ENCODE measurements around the gene CD163. TPM values are rescaled to one million over a fixed set of nuclear protein-coding genes. Genes with fewer than 3 reads are reported as not detected.
"Not testable (repeated sequence)": the region's sequence is repeated elsewhere in the genome, so short reads cannot be mapped to it uniquely, and the experiment has no call there.

Gene CD163
- total RNA-seq, 6 experiments from 2014 or later, result 47.4 to 120 (median 67.3) TPM

DNA sequence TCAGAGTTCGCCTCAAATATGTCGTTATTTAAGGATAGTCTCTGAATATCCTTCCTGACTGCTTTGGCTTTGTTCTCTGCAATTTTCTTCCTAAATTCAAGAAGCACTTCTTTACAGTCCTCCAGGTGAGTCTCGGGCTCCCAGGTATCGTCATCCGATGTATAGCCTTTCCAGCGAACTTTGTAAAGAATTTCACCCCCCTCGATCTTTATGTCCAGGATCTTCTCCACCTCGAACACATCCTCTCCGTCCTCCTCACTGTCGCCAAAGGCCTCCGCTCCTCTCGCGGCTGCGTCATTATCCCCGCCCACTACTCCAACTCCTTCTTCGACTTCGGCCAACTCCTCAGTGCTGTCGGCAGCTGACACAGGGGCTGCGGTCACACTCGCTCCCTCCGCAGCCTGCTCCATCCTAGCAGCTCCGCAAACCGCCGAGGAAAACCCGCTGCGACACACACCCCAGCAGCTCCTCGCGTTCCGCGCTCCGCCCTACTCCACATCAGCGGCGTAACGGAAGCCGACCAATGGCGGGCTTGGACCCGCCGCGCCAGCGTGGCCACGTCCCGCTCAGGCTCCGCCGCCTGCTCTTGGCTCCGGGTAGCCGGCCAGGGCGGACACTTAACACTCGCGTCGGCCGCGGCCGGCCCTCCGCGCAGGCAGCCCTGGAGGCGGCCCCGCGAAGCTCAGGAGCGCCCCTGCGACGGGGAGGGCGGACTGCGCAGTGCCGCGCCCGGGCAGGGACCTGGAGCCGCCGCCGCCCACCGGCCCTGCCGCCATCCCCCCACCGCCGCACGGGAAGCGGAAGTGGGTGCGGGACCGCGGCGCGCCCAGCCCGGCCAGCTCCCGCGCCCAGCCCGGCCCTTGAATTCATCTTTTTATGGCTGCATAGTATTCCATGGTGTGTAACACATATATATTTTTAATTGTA lies 63.7 kb downstream of the CD163 start:
- TF ChIP-seq POLR2A (IDR thresholded peaks at IDR 0.05), result no peak
- TF ChIP-seq, protein P1, sequence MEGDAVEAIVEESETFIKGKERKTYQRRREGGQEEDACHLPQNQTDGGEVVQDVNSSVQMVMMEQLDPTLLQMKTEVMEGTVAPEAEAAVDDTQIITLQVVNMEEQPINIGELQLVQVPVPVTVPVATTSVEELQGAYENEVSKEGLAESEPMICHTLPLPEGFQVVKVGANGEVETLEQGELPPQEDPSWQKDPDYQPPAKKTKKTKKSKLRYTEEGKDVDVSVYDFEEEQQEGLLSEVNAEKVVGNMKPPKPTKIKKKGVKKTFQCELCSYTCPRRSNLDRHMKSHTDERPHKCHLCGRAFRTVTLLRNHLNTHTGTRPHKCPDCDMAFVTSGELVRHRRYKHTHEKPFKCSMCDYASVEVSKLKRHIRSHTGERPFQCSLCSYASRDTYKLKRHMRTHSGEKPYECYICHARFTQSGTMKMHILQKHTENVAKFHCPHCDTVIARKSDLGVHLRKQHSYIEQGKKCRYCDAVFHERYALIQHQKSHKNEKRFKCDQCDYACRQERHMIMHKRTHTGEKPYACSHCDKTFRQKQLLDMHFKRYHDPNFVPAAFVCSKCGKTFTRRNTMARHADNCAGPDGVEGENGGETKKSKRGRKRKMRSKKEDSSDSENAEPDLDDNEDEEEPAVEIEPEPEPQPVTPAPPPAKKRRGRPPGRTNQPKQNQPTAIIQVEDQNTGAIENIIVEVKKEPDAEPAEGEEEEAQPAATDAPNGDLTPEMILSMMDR (IDR thresholded peaks at IDR 0.05), result no peak
- H3K4me3 ChIP-seq, result peak overlapping the region in 1 of 3 donors; percentile 40

DNA sequence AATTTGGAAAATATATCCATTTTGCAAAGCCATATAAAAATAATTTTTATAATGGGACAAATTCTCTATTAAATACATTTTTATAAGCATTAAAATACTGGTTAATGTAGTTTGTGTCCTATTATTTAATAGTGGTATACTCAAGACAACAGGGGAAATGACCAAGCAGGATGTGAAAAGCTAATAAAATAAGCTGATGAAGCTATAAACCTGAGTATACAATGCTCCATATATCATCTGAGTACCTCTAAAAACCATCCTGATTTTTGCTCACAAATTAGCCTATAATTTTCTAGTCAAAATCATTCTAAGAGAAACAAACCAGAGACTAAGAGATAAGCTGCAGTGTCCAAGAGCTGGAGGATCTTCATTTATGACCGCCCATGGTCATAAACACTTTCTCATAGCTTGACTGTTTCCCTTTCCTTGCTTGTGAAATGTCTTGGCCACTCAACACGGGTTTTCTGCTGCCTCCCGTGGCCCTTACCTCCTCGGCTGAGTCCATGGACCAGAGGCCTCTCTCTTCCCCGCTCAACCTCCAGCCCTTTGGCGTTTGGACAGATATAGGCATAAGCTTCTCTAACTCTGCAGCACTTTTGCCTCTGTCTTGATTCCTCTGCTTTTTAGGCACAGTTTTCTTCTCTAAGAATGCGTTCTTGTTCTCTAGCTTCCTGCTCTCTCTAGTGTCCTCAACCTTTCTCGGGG lies 65.1 kb downstream of the CD163 start:
- H3K4me1 ChIP-seq; H3K4me3 ChIP-seq; H3K9me3 ChIP-seq; ATAC-seq; H3K27me3 ChIP-seq; H3K36me3 ChIP-seq; DNase-seq; intact Hi-C loops (cut with DNase I); H3K27ac ChIP-seq: not testable (repeated sequence)
- WGBS (ENCODE audit: insufficient coverage, low coverage, low lambda C conversion rate, missing lambda C conversion rate), result 71% methylated on average over 8 of the region's 8 CpGs

More for the DNA sequence above, 63.7 kb downstream of the CD163 start:
- 28% methylated on average over 38 of the region's 84 CpGs for WGBS (ENCODE audit: insufficient coverage, low coverage, low lambda C conversion rate, missing lambda C conversion rate)
- ATAC-seq, result peak; percentile 28 to 77 (median 70)
- Histone ChIP-seq H3K27ac (no peak overlapping the region), H3K27me3 (peaks cover 0 to 6% of the 10 kb centered on the region in 2 donors), H3K36me3 (no peaks in the 10 kb centered on the region), H3K9me3 (no peaks in the 10 kb centered on the region), H3K4me1 (no peaks in the 10 kb centered on the region)
- DNase-seq, result peak in 2 of 3 donors; percentile 28 to 61
- intact Hi-C loops (cut with DNase I), result no loop called here

DNA sequence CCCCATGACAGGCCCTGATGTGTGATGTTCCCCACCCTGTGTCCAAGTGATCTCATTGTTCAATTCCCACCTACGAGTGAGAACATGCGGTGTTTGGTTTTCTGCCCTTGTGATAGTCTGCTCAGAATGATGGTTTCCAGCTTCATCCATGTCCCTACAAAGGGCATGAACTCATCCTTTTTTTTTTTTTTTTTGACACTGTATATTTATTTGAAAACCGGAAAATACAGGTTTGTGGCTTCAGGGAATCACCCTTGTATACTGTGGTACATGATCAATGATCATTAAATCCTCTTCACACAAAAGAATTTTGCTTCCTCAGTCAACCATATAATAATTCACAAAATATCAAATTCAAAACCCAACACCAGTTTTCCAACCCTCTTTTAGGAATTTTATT lies 66.1 kb downstream of the CD163 start:
- ATAC-seq; H3K4me3 ChIP-seq; H3K27me3 ChIP-seq; H3K9me3 ChIP-seq; H3K4me1 ChIP-seq; H3K27ac ChIP-seq; H3K36me3 ChIP-seq; intact Hi-C loops (cut with DNase I); DNase-seq: not testable (repeated sequence)
- 83% methylated on average over 3 of the region's 3 CpGs for WGBS (ENCODE audit: insufficient coverage, low coverage, low lambda C conversion rate, missing lambda C conversion rate)

DNA sequence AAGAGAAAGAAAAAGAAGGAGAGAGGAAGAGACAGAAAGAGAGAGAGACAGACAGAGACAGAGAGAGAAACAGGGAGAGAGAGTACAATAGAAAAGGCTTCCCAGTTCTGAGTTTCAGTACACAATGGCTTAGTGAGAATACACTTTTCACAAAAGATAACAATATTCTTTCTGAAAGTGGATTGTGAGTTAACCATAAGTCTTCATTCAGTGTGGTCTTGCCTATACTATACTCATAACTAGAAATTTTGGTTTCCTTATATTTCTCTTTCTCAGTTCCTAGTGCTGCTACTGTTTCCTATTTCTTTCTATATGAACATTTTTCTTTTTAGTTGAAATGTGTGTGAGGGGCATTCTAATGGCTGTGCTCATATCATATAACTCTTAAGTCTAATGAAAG lies 68.9 kb downstream of the CD163 start:
- no peak overlapping the region for H3K4me3 ChIP-seq
- ATAC-seq (no peak), DNase-seq (no peak)
- no peaks in the 10 kb centered on the region for H3K36me3 ChIP-seq
- intact Hi-C loops (cut with DNase I), result no loop called here
- H3K9me3 ChIP-seq, result no peaks in the 10 kb centered on the region
- TF ChIP-seq, protein P1 (IDR thresholded peaks at IDR 0.05), result no peak
- TF ChIP-seq POLR2A (IDR thresholded peaks at IDR 0.05), result no peak
- no peaks in the 10 kb centered on the region for H3K4me1 ChIP-seq
- H3K27ac ChIP-seq, result no peak overlapping the region
- peaks cover 0 to 6% of the 10 kb centered on the region in 2 donors for H3K27me3 ChIP-seq

DNA sequence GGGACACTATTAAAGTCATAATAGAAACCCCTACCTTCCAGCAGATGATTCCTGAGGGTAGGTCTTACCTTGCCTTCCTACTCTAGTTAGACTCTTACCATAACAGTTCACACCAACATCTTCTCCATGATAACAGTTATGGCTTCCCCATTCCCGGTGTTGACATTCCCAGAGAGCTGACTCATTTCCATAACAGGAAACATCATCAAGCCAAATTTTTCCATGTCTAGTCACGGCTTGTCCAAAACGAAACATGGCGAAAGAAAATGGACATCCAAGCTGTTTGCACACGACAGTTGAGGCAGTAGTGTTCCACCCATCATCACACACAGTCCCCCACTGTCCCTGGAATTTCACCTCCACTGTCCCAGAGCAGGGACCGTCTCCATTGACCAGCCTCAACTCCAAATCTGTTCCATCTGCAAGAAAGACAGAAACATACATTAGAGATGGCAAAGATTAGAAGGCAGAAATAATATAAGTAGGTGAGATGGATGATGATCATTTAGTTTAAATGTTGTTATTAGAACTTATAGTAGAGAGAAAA lies 70.2 kb downstream of the CD163 start:
- no peaks in the 10 kb centered on the region for H3K4me1 ChIP-seq
- DNase-seq, result no peak
- no peaks in the 10 kb centered on the region for H3K36me3 ChIP-seq
- H3K9me3 ChIP-seq, result no peaks in the 10 kb centered on the region
- H3K27ac ChIP-seq, result no peak overlapping the region
- no peak for ATAC-seq
- H3K4me3 ChIP-seq, result no peak overlapping the region
- WGBS (ENCODE audit: insufficient coverage, low coverage, low lambda C conversion rate, missing lambda C conversion rate), result 69% methylated on average over 5 of the region's 6 CpGs
- TF ChIP-seq, protein P1 (IDR thresholded peaks at IDR 0.05), result no peak
- no peak for TF ChIP-seq POLR2A (IDR thresholded peaks at IDR 0.05)
- intact Hi-C loops (cut with DNase I), result no loop called here
- H3K27me3 ChIP-seq, result peaks cover 0 to 6% of the 10 kb centered on the region in 2 donors

Data from right lobe of liver (tissue), 6 donors.